GM21786 (cell line): ENCODE measurements around the gene MTA2.

Experiments
- ATAC-seq: cut with Tn5 transposase; IDR thresholded peaks from one replicate; pipeline ENCODE4 v1.9.1; 2021; ENCODE audit not compliant: unreplicated experiment

The MTA2 gene

GRCh38 chr11:62612366-62613290 is 11.0 kb upstream of the MTA2 start, which contains the start of the genes EML3 and ROM1:
Gene EML3 (minus strand): TSS chr11:62612775. CDS start chr11:62612457, 318 bp downstream.
Gene ROM1 (plus strand): TSS chr11:62613257. CDS start chr11:62613282, 25 bp downstream.
- peak; percentile 69 for ATAC-seq

- peak; percentile 18 for ATAC-seq
These were observed 10.2 kb upstream of the MTA2 start for GRCh38 chr11:62611705-62612365.

- ATAC-seq: no peak
These were observed 9.4 kb upstream of the MTA2 start for GRCh38 chr11:62610814-62611704.

GRCh38 chr11:62610403-62610802 is 8.7 kb upstream of the MTA2 start:
- ATAC-seq: no peak

- no peak for ATAC-seq
These were observed 7.1 kb upstream of the MTA2 start for GRCh38 chr11:62608776-62609175.

- no peak for ATAC-seq
These were observed 6.0 kb upstream of the MTA2 start for GRCh38 chr11:62607714-62608113.

- ATAC-seq: no peak
These were observed 4.2 kb upstream of the MTA2 start for GRCh38 chr11:62605902-62606301.

- ATAC-seq: no peak
These were observed 3.8 kb upstream of the MTA2 start for GRCh38 chr11:62605467-62605866.

- ATAC-seq: no peak
These were observed 2.9 kb upstream of the MTA2 start for GRCh38 chr11:62604460-62605120.

GRCh38 chr11:62603776-62604299 is 2.2 kb upstream of the MTA2 start:
- no peak for ATAC-seq

GRCh38 chr11:62603072-62603408 is 1.4 kb upstream of the MTA2 start:
- ATAC-seq: no peak

- ATAC-seq: no peak
These were observed 741 bp upstream of the MTA2 start for GRCh38 chr11:62602141-62603071.

GRCh38 chr11:62601122-62601371 is 618 bp downstream of the MTA2 start:
- no peak for ATAC-seq

- no peak for ATAC-seq
These were observed 1.1 kb downstream of the MTA2 start for GRCh38 chr11:62600367-62601121.

- ATAC-seq: no peak
These were observed 1.8 kb downstream of the MTA2 start for GRCh38 chr11:62599901-62600300.

GRCh38 chr11:62599069-62599696 is 2.5 kb downstream of the MTA2 start:
- ATAC-seq: peak; percentile 54

- ATAC-seq: no peak
These were observed 6.5 kb downstream of the MTA2 start for GRCh38 chr11:62595124-62595523.

- ATAC-seq: no peak
These were observed 8.1 kb downstream of the MTA2 start for GRCh38 chr11:62593434-62594044.
